K562 (cell line): Measurements from ENCODE around the gene CEP290. TPM values are rescaled to one million over a fixed set of nuclear protein-coding genes. Genes with fewer than 3 reads are reported as not detected.

ENCODE experiments used
- ATAC-seq: fragments of 200-7000 bp; cut with Tn5 transposase; 3 replicates; pipeline ENCODE4 v1.9.1; 2020; ENCODE audit warnings: moderate library complexity
- BruUV-seq: library from RNA; stranded (reverse); fragments of 400-500 nt; replicated peaks from 2 replicates; lab custom pipeline; 2021; lab: Mats Ljungman, UMichigan
- CTCF ChIA-PET: fragments of 300-600 bp; formaldehyde crosslinking; extraction: SDS; loops from one replicate; lab custom pipeline; 2021; ENCODE audit warnings: low intra/inter-chr PET ratio; lab: Yijun Ruan, JAX
- POLR2A ChIA-PET: fragments of 300-600, 350-650 bp; sonication (Branson Sonifier 250); formaldehyde crosslinking; extraction: SDS; loops from one replicate; lab custom pipeline; 2021; ENCODE audit warnings: antibody characterized with exemption, inconsistent platforms; lab: Yijun Ruan, JAX
- DNase-seq, 4 experiments: peaks; one replicate each; pipeline versions ENCODE4 v3.0.0 to v3.0.0-alpha.2; 2011 to 2018; ENCODE audit warnings: low spot score in 3 of 4, mixed read lengths in 3 of 4; ENCODE audit errors: extremely low read depth in 1 of 4
- FAIRE-seq: peaks from 2 replicates; lab custom pipeline; 2011; peaks lifted over from hg19 to GRCh38; lab: Jason Lieb, UNC
- H2AFZ ChIP-seq: 2 replicates; pipeline ENCODE4 v1.6.0; 2011; ENCODE audit warnings: low read depth, low read length, control low read depth, inconsistent platforms
- H3K27ac ChIP-seq: fragments of 200-600 bp; 3 replicates; pipeline ENCODE4 v1.8.0; 2011; ENCODE audit warnings: low read depth, mild to moderate bottlenecking, control low read depth, inconsistent platforms, low read length, moderate library complexity, mixed read lengths; ENCODE audit errors: extremely low read depth
- H3K27me3 ChIP-seq, 2 experiments: fragments of 300-600 bp in 1 of 2; 2 replicates in 1 of 2; 3 replicates in 1 of 2; pipeline versions ENCODE4 v1.6.0 to v1.8.0; 2011; ENCODE audit warnings: inconsistent platforms in 2 of 2, low read length in 2 of 2, mild to moderate bottlenecking in 1 of 2, mixed read lengths in 1 of 2, moderate library complexity in 1 of 2; ENCODE audit not compliant: control insufficient read depth in 2 of 2, insufficient read depth in 2 of 2
- H3K36me3 ChIP-seq: fragments of 300-600 bp; 3 replicates; pipeline ENCODE4 v1.8.0; 2011; ENCODE audit warnings: mild to moderate bottlenecking, low read length, inconsistent platforms; ENCODE audit not compliant: control insufficient read depth, insufficient read depth
- H3K4me1 ChIP-seq, 2 experiments: fragments of 200-600 bp in 1 of 2; replicated peaks in 1 of 2; 2 replicates in 1 of 2; 3 replicates in 1 of 2; pipeline versions ENCODE4 v1.5.1 to v1.8.0; 2011; ENCODE audit warnings: inconsistent platforms in 2 of 2, low read length in 2 of 2, mild to moderate bottlenecking in 1 of 2, mixed read lengths in 1 of 2, moderate library complexity in 1 of 2; ENCODE audit not compliant: control insufficient read depth in 2 of 2, insufficient read depth in 2 of 2
- H3K4me2 ChIP-seq: 2 replicates; pipeline ENCODE4 v1.6.1; 2011; ENCODE audit warnings: low read length, control low read depth, inconsistent platforms, mixed read lengths; ENCODE audit not compliant: insufficient read depth
- H3K4me3 ChIP-seq: fragments of 200-600 bp; sonication (generic), shearing (Covaris generic); 2 replicates; pipeline ENCODE4 v1.5.1; 2016; ENCODE audit warnings: control low read depth, inconsistent platforms
- H3K79me2 ChIP-seq: fragments of 200-600 bp; 3 replicates; pipeline ENCODE4 v1.8.0; 2011; ENCODE audit warnings: low read length, inconsistent platforms; ENCODE audit not compliant: control insufficient read depth, insufficient read depth
- H3K9ac ChIP-seq, 2 experiments: 2 replicates each; pipeline versions ENCODE4 v1.6.0 to v1.6.1; 2011; ENCODE audit warnings: low read depth in 2 of 2, low read length in 2 of 2, control low read depth in 1 of 2, inconsistent platforms in 1 of 2, mild to moderate bottlenecking in 1 of 2, mixed read lengths in 1 of 2; ENCODE audit not compliant: insufficient read depth in 1 of 2
- H3K9me1 ChIP-seq: one replicate; pipeline ENCODE4 v1.6.0; 2011; ENCODE audit warnings: inconsistent platforms, mild to moderate bottlenecking, low read length, moderate library complexity; ENCODE audit not compliant: control insufficient read depth, insufficient read depth
- H3K9me3 ChIP-seq: replicated peaks from 2 replicates; pipeline ENCODE4 v1.5.1; 2011; ENCODE audit warnings: low read depth, low read length, inconsistent platforms; ENCODE audit not compliant: control insufficient read depth, insufficient read depth
- H4K20me1 ChIP-seq: replicated peaks from 2 replicates; pipeline ENCODE4 v1.6.1; 2011; ENCODE audit warnings: low read length, inconsistent platforms, mixed read lengths; ENCODE audit not compliant: control insufficient read depth, insufficient read depth
- ARID4B ChIP-seq: sonication (generic); formaldehyde crosslinking; IDR thresholded peaks from 2 replicates; pipeline ENCODE4 v1.8.0; 2022; ENCODE audit warnings: mild to moderate bottlenecking, missing genetic modification reagents
- C11orf30 ChIP-seq: fragments of 450-650 bp; IDR thresholded peaks from 2 replicates; pipeline ENCODE4 v1.6.1; 2016; ENCODE audit warnings: low read depth, mild to moderate bottlenecking
- EGR1 ChIP-seq: fragments of 450-650 bp; conservative IDR thresholded peaks from 2 replicates; pipeline ENCODE4 v1.6.1; 2017; ENCODE audit warnings: mild to moderate bottlenecking
- MEIS2 ChIP-seq: fragments of 450-650 bp; IDR thresholded peaks from 2 replicates; pipeline ENCODE4 v1.6.1; 2014; ENCODE audit warnings: mild to moderate bottlenecking; ENCODE audit not compliant: partially characterized antibody
- MGA ChIP-seq: fragments of 450-650 bp; IDR thresholded peaks from 2 replicates; pipeline ENCODE4 v1.6.1; 2016; ENCODE audit warnings: mild to moderate bottlenecking, moderate library complexity
- ZNF12 ChIP-seq: sonication (generic); formaldehyde crosslinking; IDR thresholded peaks from 2 replicates; pipeline ENCODE4 v1.4.0; 2020; ENCODE audit warnings: mild to moderate bottlenecking, missing genetic modification reagents
- WGBS: fragments of 100-300 bp; shearing (Covaris generic); methylation state at CpG from one replicate; pipeline ENCODE4 v1.1.6; 2016; ENCODE audit warnings: low coverage, mixed read lengths; ENCODE audit not compliant: insufficient coverage; ENCODE audit errors: missing lambda C conversion rate; 5-methylcytosine and 5-hydroxymethylcytosine counted together
- in situ Hi-C: fragments of 300-500 bp; cut with MboI; formaldehyde crosslinking; loops from 4 replicates; pipeline ENCODE4 v1.15.0; 2018; ENCODE audit warnings: inconsistent platforms, mixed read lengths
- intact Hi-C: fragments of 100-400 bp; cut with micrococcal nuclease; formaldehyde crosslinking; loops from 2 replicates; pipeline ENCODE4 v1.14.2; 2022
- polyA plus RNA-seq, 8 experiments: library from polyadenylated mRNA; depleted of rRNA in 4 of 8; stranded (reverse) in 5 of 8; unstranded in 3 of 8; fragments of >200 nt; fragmentation: Nextera tagmentation in 2 of 8; fragmentation: Illumina TruSeq in 1 of 8; extraction: Ambion mirVana in 2 of 8; extraction: Trizol in 1 of 8; gene quantifications; 2 replicates each; pipeline versions ENCODE4 v1.2.1 to v1.2.3, GENCODE V29; 2011 to 2014; ENCODE audit warnings: inconsistent platforms in 1 of 8, missing spikeins in 1 of 8
- total RNA-seq, 7 experiments: library from RNA; depleted of rRNA in 6 of 7; stranded (reverse); fragments of >200 nt in 6 of 7; fragmentation: Illumina TruSeq in 2 of 7; extraction: Trizol in 2 of 7; gene quantifications; 2 replicates each; pipeline versions ENCODE4 v1.2.1 to v1.2.3, GENCODE V29; 2011 to 2021; ENCODE audit warnings: low replicate concordance in 1 of 7

CEP290 gene
- total and polyA plus RNA-seq, 9 of the 15 experiments (the other 6 are each of a cell fraction or from before 2014, with no cell fraction given) = 7.2 to 19.4 (median 18.1) TPM

GRCh38 chr12:88037770-88038169, 104.1 kb downstream of the CEP290 start:
- H3K4me2 ChIP-seq = 0 out of 2 replicates have a peak overlapping the region, but pooled peaks have one; percentile 82
- intact Hi-C loops (no loop called here), in situ Hi-C loops (no loop called here)
- H3K9me1 ChIP-seq = no peaks in the 10 kb centered on the region
- peaks cover 74% of the 10 kb centered on the region for H3K79me2 ChIP-seq
- WGBS = 64% methylated on average over 1 of the region's 1 CpG
- peak overlapping the region; percentile 59; the same call in 1 of the 2 replicates for H3K4me3 ChIP-seq
- DNase-seq (no peak), ATAC-seq (no peak), FAIRE-seq (no peak)
- H3K9me3 ChIP-seq = no peaks in the 10 kb centered on the region
- POLR2A ChIA-PET = interaction anchor here (1.9 kb wide), 1 partner anchor 15 kb away, joined by 6 read pairs; no protein-coding TSS in a partner anchor
- no peak overlapping the region for H3K27ac ChIP-seq
- no peak overlapping the region for H3K9ac ChIP-seq
- H2AFZ ChIP-seq = no peak overlapping the region
- peaks cover 58% of the 10 kb centered on the region for H3K36me3 ChIP-seq
- BruUV-seq = no TSS peak
- no peaks in the 10 kb centered on the region for H3K27me3 ChIP-seq
- no peaks in the 10 kb centered on the region for H4K20me1 ChIP-seq
- H3K4me1 ChIP-seq = peaks cover 0 to 19% of the 10 kb centered on the region in 2 experiments; a peak in 2 of 5 replicates
- CTCF ChIA-PET = no interaction called here
- TF ChIP-seq ARID4B = no peak
- TF ChIP-seq EGR1 = no peak
- no peak for TF ChIP-seq ZNF12 (CRISPR knock-in tag)
- TF ChIP-seq MGA = no peak
- TF ChIP-seq C11orf30 = no peak
- TF ChIP-seq MEIS2 = peak; percentile 81
